Renal pelvis (tissue), 12 donors: ENCODE measurements around the gene PROM1. TPM values are rescaled to one million over a fixed set of nuclear protein-coding genes. Genes with fewer than 3 reads are reported as not detected.
A peak's percentile ranks its signal among the peaks of the same experiment; 100 is the strongest.

Experiments
- DNase-seq: peaks from one replicate; pipeline ENCODE4 v3.0.0-alpha.2; 2013
- long read RNA-seq, 16 experiments: transcript quantifications; one replicate each; lab custom pipeline, GENCODE V29; 2026
- polyA plus RNA-seq, 3 donors: library from polyadenylated mRNA; unstranded; fragments of 120-200 nt; gene quantifications; one replicate each; pipeline ENCODE4 v1.2.1, GENCODE V29; 2013; ENCODE audit not compliant: insufficient read length in 3 of 3

PROM1 gene, protein sequence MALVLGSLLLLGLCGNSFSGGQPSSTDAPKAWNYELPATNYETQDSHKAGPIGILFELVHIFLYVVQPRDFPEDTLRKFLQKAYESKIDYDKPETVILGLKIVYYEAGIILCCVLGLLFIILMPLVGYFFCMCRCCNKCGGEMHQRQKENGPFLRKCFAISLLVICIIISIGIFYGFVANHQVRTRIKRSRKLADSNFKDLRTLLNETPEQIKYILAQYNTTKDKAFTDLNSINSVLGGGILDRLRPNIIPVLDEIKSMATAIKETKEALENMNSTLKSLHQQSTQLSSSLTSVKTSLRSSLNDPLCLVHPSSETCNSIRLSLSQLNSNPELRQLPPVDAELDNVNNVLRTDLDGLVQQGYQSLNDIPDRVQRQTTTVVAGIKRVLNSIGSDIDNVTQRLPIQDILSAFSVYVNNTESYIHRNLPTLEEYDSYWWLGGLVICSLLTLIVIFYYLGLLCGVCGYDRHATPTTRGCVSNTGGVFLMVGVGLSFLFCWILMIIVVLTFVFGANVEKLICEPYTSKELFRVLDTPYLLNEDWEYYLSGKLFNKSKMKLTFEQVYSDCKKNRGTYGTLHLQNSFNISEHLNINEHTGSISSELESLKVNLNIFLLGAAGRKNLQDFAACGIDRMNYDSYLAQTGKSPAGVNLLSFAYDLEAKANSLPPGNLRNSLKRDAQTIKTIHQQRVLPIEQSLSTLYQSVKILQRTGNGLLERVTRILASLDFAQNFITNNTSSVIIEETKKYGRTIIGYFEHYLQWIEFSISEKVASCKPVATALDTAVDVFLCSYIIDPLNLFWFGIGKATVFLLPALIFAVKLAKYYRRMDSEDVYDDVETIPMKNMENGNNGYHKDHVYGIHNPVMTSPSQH
- polyA plus RNA-seq = 10 to 100 TPM; 30.6 to 59.3 (median 42.9) TPM
- long read RNA-seq, donor 1, full-length matches to known transcripts = 6 of 6 reads
- long read RNA-seq, donor 1, partial matches to known transcripts = 0 of 6 reads
- long read RNA-seq, donor 1, other reads (novel, unspliced or antisense) = 0 of 6 reads
- long read RNA-seq, donor 2, full-length matches to known transcripts = 3 of 3 reads
- long read RNA-seq, donor 2, partial matches to known transcripts = 0 of 3 reads
- long read RNA-seq, donor 2, other reads (novel, unspliced or antisense) = 0 of 3 reads
- long read RNA-seq, donor 3, full-length matches to known transcripts = 2 of 2 reads
- long read RNA-seq, donor 3, partial matches to known transcripts = 0 of 2 reads
- long read RNA-seq, donor 3, other reads (novel, unspliced or antisense) = 0 of 2 reads
- long read RNA-seq, donor 4, full-length matches to known transcripts = 6 of 6 reads
- long read RNA-seq, donor 4, partial matches to known transcripts = 0 of 6 reads
- long read RNA-seq, donor 4, other reads (novel, unspliced or antisense) = 0 of 6 reads
- long read RNA-seq, donor 5, full-length matches to known transcripts = 3 of 3 reads
- long read RNA-seq, donor 5, partial matches to known transcripts = 0 of 3 reads
- long read RNA-seq, donor 5, other reads (novel, unspliced or antisense) = 0 of 3 reads
- long read RNA-seq, donor 6, full-length matches to known transcripts = 3 of 3 reads
- long read RNA-seq, donor 6, partial matches to known transcripts = 0 of 3 reads
- long read RNA-seq, donor 6, other reads (novel, unspliced or antisense) = 0 of 3 reads
- long read RNA-seq, donor 7, full-length matches to known transcripts = 2 of 2 reads
- long read RNA-seq, donor 7, partial matches to known transcripts = 0 of 2 reads
- long read RNA-seq, donor 7, other reads (novel, unspliced or antisense) = 0 of 2 reads
- long read RNA-seq, donor 8 = 0 reads
- long read RNA-seq, donor 9, full-length matches to known transcripts = 1 of 1 reads
- long read RNA-seq, donor 9, partial matches to known transcripts = 0 of 1 reads
- long read RNA-seq, donor 9, other reads (novel, unspliced or antisense) = 0 of 1 reads
- long read RNA-seq, donor 10, partial matches to known transcripts = 0 of 1 reads
- long read RNA-seq, donor 10, other reads (novel, unspliced or antisense) = 0 of 1 reads
- long read RNA-seq, donor 11 = 0 reads
- long read RNA-seq, donor 12, full-length matches to known transcripts = 6 of 6 reads
- long read RNA-seq, donor 12, partial matches to known transcripts = 0 of 6 reads
- long read RNA-seq, donor 12, other reads (novel, unspliced or antisense) = 0 of 6 reads
- long read RNA-seq, donor 13 = 0 reads
- long read RNA-seq, donor 14, full-length matches to known transcripts = 3 of 3 reads
- long read RNA-seq, donor 14, partial matches to known transcripts = 0 of 3 reads
- long read RNA-seq, donor 14, other reads (novel, unspliced or antisense) = 0 of 3 reads
- long read RNA-seq, donor 15, full-length matches to known transcripts = 5 of 5 reads
- long read RNA-seq, donor 15, partial matches to known transcripts = 0 of 5 reads
- long read RNA-seq, donor 15, other reads (novel, unspliced or antisense) = 0 of 5 reads
- long read RNA-seq, donor 16, full-length matches to known transcripts = 2 of 2 reads
- long read RNA-seq, donor 16, partial matches to known transcripts = 0 of 2 reads
- long read RNA-seq, donor 16, other reads (novel, unspliced or antisense) = 0 of 2 reads

DNA sequence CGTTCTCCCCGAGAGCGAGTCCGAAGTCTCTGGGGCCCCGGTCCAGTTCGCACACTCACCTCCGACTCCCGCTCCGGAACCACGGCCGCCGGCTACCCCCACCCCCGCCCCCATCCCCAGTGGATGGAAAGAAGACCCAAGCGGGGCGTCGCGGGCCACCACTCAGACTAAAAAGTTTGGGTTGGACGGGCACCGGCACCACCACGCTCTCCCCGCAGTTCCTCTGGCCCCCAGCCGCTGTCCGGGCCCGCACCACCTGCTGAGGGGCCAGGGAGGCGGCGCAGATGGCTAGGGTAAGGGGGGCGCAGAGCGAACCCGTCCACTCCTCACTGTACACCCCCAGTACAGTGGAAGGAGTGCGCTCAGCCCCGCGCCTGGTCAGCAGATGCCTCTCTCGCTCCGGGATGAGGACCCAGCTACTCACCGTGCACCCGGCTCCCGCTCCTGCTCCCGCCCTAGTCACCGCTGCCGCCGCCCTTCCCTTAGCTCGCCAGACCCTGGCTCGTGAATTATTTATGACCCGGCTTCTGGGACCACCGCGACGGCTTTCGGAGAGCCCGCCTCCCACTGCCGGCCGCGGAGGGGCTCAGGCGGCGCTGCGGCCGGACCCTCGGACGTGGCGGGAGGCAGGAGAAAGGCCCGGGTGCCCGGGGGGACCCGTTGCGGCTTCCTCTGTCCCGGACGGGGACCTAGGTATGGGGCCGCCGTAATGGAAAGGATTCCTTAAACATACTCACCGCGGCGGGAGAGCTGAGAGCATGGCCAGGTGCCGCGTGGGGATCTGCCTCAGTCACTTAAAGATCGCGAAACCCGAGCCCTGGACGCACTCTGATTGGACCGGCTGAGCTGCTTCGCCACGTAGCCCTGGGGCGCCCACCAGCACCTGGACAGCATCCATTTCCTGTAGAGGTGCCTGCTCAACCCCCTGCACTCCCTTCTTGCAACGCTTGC lies at the start of gene PROM1:
TSS of gene PROM1 (minus strand) at position 783 of the 951 bp plus-strand sequence. CDS start 8,117 bp downstream, outside the sequence.
- peak; percentile 65 for DNase-seq

- DNase-seq = no peak
Measured at GRCh38 chr4:16133406-16133805, 49.6 kb upstream of the PROM1 start.

- no peak for DNase-seq
Measured at GRCh38 chr4:16131293-16131692, 47.5 kb upstream of the PROM1 start.

GRCh38 chr4:16129336-16129735 lies 45.5 kb upstream of the PROM1 start:
- no peak for DNase-seq

GRCh38 chr4:16126714-16127113 lies 42.9 kb upstream of the PROM1 start:
- no peak for DNase-seq

GRCh38 chr4:16125571-16126445 lies 42.0 kb upstream of the PROM1 start:
- DNase-seq = no peak

DNA sequence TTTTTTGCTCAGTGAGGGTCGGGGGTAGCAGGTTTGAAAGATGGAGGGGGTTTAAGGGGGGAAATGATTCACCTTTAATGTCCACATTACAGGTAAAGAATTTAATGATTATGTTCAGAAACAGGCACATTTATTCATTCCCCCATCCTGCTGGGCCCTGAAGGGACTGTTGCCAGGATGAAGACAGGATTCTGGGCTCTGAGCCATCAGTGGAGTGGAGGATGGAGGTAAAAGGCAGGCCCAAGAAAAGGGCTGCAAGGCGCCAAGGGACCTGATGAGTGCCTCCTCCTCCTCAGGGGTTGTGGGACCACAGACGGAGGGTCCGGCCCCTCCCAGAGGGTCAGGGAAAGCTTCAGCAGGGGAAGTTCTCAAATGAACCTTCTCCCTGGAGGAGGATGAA lies 40.4 kb upstream of the PROM1 start:
- no peak for DNase-seq

- DNase-seq = no peak
Measured at GRCh38 chr4:16123356-16124084, 39.7 kb upstream of the PROM1 start.

GRCh38 chr4:16122784-16123183 lies 39.0 kb upstream of the PROM1 start:
- no peak for DNase-seq

GRCh38 chr4:16122308-16122711 lies 38.5 kb upstream of the PROM1 start:
- DNase-seq = no peak

- DNase-seq = no peak
Measured at GRCh38 chr4:16120720-16121119, 36.9 kb upstream of the PROM1 start.

- DNase-seq = no peak
Measured at GRCh38 chr4:16119981-16120380, 36.2 kb upstream of the PROM1 start.

DNA sequence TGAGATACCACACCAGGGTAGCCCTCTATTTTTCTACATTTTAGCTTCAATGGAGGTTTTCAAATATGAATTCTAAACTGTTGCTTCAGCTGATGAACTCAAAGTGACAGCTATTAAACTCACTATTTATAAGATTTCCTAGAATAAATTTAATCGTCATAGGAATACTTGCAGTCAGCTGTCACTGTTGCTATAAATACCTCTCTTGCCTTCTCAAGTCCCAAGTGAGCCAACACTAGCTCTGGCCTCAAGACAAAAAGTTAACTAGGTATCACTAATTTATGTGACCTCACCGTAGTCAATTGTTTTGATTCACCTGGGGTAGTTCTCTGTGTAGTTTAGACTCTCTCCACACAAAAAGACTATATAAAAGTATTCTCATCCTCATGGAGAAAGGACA lies 34.3 kb upstream of the PROM1 start:
- no peak for DNase-seq

- DNase-seq = no peak
Measured at GRCh38 chr4:16117164-16117563, 33.3 kb upstream of the PROM1 start.

DNA sequence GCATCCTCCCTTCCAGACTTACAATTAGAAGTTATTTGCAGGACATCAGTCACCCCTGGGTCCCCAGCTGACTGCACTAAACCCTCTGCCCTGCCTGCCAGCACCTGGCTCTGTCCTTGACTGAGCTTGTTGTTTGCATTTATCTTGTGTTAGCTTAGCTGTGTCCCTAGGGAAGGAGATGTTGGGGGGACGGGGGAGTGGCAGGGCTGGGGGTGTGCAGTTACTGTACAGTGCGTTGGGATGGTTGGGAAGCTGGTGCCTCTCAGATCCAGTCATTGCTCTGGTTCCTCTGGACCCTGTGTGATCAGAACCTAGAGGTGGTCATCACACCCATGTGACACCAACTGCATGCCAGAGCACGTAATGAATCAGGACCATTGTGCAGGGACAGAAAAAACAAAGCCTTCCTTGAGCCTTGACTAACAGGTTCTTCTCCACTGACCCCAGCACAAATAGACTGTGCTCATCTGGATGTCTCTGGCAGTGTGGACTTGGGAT lies 32.7 kb upstream of the PROM1 start:
- no peak for DNase-seq

DNA sequence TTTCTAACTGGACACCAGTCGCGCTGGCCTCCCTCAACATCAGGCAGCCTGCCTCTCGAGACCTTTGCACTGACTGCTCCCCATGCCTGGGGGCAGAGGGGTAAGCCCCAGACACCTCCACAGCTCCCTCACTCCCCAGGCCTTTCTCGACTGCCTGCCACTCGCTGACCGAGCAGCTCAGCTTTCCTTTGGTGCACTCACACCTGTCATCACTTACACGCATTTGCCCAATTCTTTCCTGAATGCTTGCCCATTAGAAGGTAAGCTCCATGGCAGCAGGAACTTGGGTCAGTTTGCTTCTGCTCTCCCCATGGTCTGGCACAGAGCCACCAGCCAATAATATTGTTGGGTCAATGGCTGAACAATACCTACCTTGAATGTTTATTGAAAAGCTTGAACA lies 32.2 kb upstream of the PROM1 start:
- DNase-seq = no peak
